Fibroblast of the aortic adventitia (primary cell): Measurements from ENCODE around the gene UBE2S. TPM values are rescaled to one million over a fixed set of nuclear protein-coding genes. Genes with fewer than 3 reads are reported as not detected.

Experiments
- DNase-seq: peaks from one replicate; pipeline ENCODE4 v3.0.0-alpha.2; 2010; ENCODE audit warnings: low read depth
- H3K4me3 ChIP-seq: 2 replicates; pipeline ENCODE4 v1.5.1; 2011; ENCODE audit warnings: low read depth, mild to moderate bottlenecking, control low read depth, low read length, moderate library complexity
- CTCF ChIP-seq: IDR thresholded peaks from 2 replicates; pipeline ENCODE4 v1.5.1; 2011; ENCODE audit warnings: mild to moderate bottlenecking, low read length, control low read depth, inconsistent platforms; ENCODE audit not compliant: insufficient read depth
- total RNA-seq: library from RNA; depleted of rRNA; stranded (reverse); fragments of >200 nt; gene quantifications from 2 replicates; pipeline ENCODE4 v1.2.3, GENCODE V29; 2012; ENCODE audit warnings: low replicate concordance

UBE2S gene
- total RNA-seq, 1 donor: 65.4 TPM

- TF ChIP-seq CTCF: no peak
- DNase-seq: no peak
- no peak overlapping the region for H3K4me3 ChIP-seq
Observed at GRCh38 chr19:55382013-55382412, 25.6 kb downstream of the UBE2S start.

GRCh38 chr19:55379174-55379573 lies 28.4 kb downstream of the UBE2S start:
- no peak overlapping the region for H3K4me3 ChIP-seq
- no peak for DNase-seq
- TF ChIP-seq CTCF: no peak

GRCh38 chr19:55377356-55378131 lies 30.0 kb downstream of the UBE2S start:
- DNase-seq: no peak
- no peak for TF ChIP-seq CTCF

GRCh38 chr19:55376241-55376933 lies 31.2 kb downstream of the UBE2S start, which contains the start of gene TMEM190:
Gene TMEM190 (plus strand): TSS chr19:55376826. CDS start chr19:55376854, 28 bp downstream.
- TF ChIP-seq CTCF: no peak
- no peak for DNase-seq
- no peak within 1 kb of the TSS for H3K4me3 ChIP-seq

More at GRCh38 chr19:55377356-55378131, 30.0 kb downstream of the UBE2S start:
- no peak overlapping the region for H3K4me3 ChIP-seq

- no peak for TF ChIP-seq CTCF
- no peak overlapping the region for H3K4me3 ChIP-seq
- peak; percentile 43 for DNase-seq
Observed at GRCh38 chr19:55373993-55374757, 33.4 kb downstream of the UBE2S start.

GRCh38 chr19:55373306-55373992 lies 34.1 kb downstream of the UBE2S start:
- no peak overlapping the region for H3K4me3 ChIP-seq
- no peak for TF ChIP-seq CTCF
- DNase-seq: no peak
